Stimulated activated CD8-positive, alpha-beta memory T cell treated with anti-CD3 and anti-CD28 coated beads, Interleukin-7, amount 100 ng/mL, for 1 hour (primary cell): ENCODE data around the gene POLR1G.

ENCODE experiments used
- DNase-seq, 2 donors: peaks; one replicate each; pipeline ENCODE4 v3.0.0-alpha.2; 2020; ENCODE audit warnings: low read depth in 2 of 2

Gene POLR1G, protein sequence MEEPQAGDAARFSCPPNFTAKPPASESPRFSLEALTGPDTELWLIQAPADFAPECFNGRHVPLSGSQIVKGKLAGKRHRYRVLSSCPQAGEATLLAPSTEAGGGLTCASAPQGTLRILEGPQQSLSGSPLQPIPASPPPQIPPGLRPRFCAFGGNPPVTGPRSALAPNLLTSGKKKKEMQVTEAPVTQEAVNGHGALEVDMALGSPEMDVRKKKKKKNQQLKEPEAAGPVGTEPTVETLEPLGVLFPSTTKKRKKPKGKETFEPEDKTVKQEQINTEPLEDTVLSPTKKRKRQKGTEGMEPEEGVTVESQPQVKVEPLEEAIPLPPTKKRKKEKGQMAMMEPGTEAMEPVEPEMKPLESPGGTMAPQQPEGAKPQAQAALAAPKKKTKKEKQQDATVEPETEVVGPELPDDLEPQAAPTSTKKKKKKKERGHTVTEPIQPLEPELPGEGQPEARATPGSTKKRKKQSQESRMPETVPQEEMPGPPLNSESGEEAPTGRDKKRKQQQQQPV

DNA sequence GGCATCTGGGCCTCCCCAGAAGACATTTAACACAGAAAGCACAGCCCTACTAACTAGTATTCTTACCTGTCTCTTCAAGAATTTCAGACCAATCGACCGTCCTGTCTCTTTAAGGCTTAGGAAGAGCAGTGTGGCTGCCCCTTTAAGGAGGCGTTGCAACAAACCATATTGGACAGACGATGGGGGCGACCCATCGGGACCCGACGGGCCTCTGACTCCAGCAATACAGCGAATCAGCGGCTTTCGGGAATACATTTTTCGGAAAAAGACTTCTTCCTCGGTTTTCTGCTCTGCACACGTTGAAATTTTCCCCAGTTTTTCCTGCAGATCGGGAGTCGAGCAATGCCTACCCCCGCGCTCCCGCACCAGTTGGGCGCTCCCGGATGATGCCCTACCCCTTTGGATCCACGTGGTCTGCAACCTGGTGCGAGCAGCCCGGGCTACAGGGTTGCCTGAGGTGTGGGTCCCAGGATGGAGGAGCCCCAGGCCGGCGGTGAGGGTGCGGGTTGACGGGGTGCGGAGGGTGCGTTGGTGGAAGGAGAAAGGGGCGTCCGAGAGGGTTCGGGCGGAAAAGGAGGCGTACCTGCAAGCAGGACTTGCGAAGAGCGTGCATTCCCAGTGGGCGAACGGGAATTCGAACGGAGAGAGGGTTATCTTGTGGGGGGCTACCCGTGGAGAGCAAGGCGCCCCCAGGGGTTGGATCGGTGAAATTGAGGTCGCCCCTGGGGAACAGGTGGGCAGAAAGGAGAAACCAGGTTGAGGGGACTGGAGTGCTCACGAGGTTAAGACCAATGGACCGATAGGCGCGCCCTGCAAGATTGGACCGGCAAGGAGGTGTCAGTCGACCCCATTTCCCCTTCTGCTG, at the start of gene POLR1G:
TSS of gene POLR1G (plus strand) at position 419 of the 865 bp plus-strand sequence. CDS start at position 472, 53 bp downstream.
- peak; percentile 45 to 46 for DNase-seq

DNA sequence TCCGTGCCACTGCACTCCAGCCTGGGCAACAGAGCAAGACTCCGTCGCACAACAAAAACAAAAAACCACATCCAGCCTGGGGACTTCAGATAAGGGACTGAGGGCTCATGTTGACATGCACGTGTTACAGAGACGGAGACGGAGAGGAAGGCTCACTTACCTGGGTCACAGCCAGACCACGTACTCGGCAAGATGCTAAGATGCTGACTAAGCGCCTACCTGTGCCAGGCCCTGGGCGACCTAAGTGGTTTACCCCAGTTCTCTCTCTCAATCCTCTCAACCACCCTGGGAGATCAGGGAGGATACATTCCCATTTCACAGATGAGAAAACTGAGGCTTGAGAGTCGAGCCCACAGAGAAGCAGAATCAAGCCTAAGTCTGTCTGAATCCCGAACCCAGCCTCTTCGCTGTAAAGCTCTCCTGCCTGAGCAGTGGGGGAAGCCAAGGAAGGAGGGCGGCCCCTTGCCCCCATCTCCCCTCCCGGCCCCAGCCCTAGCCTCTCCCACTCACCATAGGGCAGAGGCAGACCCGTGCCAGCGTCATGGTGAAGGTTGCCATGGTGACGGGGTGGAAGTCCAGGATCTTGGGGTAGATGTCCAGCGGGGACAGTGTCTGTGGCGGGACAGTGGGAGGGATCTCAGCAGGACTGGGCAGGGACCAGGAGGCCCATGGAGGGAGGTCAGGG, 49.5 kb upstream of the POLR1G start:
- DNase-seq, result no peak

DNA sequence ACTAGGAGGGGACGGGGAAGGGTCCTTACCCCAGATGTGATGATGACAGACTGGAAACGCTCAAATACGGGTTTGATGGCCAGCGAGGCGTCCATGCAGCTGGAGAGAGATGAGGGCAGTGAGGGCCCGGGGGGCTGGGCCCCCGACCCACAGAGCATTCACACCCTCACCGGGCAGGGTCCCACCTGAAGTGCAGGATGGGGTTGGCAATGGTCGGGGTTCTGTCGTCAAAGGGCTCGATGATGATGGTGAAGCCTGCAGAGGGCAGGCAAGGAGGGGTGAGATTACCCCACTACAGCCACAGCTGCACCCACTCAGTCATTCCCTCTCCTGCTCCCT, 49.0 kb upstream of the POLR1G start:
- no peak for DNase-seq

DNA sequence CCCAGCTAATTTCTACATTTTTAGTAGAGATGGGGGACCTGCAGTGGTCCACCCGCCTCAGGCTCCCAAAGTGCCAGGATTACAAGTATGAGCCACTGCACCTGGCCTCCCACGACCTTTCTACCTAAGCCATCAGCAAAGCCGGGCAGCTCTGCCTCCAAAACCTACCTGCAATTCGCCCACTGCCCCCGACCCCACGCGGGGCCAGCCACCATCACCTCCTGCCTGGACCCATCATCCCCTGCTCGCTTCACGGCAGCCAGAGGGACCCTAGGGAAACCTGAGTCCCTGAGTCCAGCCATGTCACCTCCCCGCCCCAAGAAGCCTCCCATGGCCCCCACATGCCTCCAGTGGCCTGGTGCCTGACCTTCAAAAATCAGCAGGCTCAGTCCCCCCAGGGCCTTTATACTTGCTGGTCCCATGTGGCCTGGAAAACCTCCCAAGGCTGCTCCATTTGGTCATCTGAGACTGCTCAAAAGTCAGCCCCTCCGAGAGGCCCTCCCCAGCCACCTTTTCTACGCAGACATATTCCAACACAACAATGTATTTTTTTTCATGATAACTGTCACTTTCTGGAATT, 48.1 kb upstream of the POLR1G start:
- no peak for DNase-seq

DNA sequence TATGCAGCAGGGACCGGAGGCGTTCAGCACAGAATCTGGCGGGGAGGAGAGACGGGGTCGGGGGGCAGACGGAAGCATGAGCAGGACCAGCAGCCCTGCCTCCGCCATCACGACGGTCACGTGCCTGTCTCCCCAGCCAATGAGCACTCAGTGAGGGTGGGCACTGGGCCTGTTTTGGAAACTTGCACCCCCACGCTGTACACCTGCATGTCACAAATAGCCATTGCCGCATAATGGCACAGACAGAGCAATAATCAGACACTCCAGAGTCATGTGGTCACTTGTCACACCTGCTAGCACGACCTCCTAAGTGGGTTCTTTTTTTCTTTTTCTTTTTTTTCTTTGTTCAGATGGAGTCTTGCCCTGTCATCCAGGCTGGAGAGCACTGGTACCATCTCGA, 44.8 kb upstream of the POLR1G start:
- DNase-seq, result no peak

DNA sequence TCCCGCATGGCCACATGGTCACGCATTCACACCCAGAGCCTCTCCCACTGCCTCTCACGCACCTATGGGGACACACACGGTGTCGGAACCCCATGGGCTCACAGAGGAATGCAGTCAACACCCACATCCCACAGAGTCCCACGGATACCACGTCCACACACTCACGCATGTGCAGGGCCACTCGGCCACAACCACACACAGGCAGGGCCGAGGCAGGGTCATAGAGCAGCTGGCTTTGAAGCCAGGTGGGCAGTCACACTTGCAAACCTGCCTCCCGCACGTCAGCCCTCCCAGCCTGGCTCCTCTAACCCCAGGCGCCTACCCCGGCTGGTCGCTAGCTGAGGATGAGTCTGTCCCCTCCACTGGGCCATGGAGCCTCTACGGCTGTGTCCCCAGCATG, 44.2 kb upstream of the POLR1G start:
- no peak for DNase-seq

DNA sequence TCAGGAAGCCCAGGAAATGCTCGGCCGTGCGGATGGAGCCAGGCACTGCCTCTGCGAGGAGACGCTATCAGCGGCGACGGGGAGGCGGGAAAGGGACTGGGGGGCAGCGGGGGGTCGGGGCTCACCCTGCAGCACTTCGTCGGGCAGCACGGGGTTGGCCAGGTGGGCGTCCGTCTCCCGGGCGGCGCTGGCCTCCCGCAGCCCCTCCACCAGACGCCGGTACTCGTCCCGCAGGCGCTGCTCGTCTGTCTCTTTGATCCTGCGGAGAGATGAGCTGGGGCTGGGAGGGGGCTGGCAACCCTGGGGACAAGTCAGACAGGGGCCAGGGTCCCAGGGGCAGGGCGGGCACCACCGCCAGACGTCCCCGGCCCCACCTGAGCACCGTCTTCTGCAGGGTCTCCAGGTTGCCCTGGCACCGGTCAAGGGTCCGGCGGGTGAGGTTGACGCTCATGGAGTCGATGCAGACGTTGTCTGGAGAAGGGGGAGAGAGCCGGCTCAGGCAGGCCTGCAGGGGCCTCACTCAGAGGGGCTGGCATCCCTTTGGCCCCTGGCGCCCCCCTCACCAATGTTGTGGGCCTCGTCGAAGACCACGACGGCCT, 42.5 kb upstream of the POLR1G start:
- DNase-seq, result no peak

DNA sequence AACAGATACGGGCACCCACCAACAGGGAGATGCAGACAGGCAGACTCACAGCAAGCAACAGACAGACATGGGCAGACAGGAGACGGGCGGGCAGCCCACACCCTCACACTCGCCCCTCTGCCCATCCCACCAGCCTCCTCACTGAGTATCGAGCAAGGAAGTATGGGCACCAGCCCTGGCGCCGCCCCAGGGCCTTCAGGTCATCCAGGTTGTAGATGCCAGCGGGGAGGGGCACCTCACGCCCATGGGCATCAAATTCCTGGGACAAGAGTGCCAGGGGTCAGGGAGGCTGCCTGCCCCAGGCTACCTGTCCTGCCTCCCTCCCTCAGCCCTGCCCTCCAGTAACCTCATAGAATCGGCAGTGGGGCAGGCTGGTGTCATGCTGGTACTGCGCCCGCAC, 41.7 kb upstream of the POLR1G start:
- no peak for DNase-seq

DNA sequence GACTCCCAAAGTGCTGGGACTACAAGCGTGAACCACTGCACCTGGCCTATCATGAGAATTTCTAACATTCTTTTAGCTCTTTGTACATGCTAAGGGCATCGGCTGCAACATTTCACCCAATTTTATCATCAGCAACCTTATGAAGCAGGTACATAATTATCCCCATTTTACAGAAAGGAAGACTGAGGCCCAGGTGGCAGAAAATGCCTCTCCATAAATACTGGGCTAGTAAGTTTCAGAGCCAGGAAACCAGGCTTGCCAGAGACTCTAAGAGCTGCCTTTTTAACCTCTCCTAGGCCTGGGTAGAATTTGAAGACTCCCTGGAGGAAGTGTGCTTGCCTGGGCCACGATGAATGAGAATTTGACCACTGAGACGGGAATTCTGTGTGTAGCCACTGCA, 38.3 kb upstream of the POLR1G start:
- no peak for DNase-seq

DNA sequence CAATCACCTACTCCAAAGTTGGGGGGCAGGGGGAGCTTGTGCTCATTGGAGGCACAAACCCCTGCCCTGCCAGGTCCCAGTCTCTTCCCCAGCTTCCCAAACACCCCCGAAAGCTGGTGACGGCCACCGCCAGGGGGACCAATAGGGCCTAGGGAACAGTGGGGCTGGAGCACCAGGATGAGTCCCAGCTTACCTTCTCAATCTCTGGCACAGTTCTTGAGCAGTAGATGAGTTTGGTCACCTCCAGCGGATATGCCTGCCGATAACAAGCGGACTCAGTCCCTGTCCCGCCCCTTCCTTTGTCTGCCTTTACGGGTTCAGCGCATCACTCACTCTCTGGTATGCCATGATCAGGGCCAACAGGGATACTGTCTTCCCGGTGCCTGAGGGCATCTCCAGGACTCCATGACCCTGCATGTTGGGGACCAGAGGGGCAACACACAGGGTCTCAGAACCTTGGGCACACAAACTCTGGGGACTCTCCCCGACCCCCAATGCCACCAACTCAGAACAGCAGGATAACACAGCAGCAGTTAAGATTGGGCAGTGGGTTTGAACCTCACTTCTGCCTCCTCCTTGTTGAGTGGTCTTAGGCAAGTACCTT, 37.6 kb upstream of the POLR1G start:
- DNase-seq, result no peak

DNA sequence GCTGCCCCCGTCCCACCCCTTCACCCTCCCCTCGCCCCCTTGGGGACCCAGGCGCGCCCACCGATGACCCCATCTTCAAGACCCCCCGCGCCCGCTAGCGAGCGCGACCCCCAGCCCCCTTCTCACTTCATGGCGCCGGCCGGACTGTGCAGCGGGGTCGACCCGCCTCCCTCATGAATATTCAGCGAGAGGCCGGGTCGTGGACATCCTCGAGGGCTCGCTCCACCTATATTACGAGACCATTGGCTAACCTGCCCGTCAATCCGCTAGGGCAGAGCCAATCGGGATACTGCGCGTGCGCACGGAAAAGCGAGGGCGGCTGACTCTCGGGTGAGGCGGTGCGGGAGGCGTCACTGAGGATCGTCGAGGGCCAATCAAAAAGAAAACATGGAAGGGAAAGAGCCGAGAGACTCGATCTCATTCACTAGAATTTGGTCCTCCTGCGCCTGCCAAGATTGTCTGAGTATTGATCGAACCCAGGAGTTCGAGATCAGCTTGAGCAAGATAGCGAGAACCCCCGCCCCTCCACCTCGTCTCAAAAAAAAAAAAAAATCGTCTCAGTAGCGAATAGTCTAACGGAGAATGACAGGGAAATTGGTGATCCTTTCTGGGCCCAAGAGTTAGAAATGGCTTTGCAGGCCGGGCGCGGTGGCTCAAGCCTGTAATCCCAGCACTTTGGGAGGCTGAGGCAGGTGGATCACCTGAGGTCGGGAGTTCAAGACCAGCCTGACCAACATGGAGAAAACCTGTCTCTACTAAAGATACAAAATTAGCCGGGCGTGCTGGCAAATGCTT, 35.8 kb upstream of the POLR1G start, which contains the start of gene ERCC2:
TSS of gene ERCC2 (minus strand) at position 164 of the 795 bp plus-strand sequence. CDS start at position 131, 33 bp downstream.
- DNase-seq, result peak; percentile 99

DNA sequence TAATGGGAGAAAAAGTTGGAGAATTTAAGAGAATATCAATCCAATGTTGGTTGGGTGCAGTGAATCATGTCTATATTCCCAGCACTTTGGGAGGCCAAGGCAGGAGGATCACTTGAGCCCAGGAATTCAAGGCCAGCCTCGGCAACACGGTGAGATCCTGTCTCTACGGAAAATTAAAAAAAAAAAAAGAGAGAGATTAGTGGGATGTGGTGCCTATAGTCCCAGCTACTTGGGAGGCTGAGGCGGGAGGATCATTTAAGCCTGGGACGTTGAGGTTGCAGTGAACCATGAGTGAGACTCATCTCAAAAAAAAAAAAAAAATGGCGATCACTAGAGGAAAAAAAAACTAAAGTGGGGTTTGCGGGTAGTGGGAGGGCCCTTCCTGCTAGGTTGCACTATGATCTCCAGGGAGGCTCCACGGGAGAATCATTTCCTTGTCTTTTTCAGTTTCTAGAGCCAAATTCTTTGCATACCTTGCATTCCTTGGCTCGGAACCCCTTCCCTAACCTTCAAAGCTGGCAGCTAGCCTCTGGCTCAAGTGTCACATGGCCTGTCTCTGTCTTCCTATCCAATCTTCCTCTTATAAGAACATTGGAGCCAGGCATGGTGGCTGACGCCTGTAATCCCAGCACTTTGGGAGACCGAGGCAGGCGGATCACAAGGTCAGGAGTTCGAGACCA, 30.3 kb upstream of the POLR1G start:
- no peak for DNase-seq

DNA sequence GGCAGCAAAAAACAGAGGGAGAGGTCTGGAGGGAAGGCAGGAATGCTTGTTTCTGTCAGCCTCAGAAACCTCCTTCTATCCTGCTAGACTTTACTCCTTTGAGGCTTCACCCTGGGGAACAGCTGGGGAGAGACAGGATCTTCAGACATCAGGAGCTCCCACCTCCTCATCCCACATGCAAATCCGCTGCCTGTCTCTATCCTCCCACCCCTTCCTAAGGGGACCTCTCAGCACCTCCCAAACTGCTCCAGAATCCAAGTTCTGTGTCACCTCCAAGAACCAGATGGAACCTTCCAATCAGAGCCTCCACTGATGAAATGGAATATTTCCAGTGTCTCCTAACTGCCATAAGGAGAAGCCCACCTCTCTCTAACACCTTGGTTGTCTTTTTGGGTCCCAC, 26.3 kb upstream of the POLR1G start:
- DNase-seq, result no peak

DNA sequence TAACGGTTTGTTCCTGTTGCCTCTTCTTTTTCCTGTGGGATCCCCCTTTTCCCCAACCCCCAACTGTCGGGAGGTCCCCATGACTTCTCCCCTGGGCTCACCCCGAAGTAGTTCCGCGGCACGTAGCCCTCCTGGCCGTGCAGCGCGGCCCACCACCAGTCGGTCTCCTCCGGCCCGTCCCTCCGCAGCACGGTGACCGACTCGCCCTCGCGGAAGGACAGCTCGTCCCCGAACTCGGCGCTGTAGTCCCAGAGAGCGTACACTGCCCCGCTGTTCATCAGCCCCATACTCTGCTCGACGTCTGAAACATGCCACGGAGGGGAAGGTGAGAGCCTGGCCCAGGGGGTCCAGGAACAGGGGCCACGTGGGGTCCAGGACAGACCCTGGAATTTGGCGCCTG, 24.0 kb upstream of the POLR1G start:
- no peak for DNase-seq

DNA sequence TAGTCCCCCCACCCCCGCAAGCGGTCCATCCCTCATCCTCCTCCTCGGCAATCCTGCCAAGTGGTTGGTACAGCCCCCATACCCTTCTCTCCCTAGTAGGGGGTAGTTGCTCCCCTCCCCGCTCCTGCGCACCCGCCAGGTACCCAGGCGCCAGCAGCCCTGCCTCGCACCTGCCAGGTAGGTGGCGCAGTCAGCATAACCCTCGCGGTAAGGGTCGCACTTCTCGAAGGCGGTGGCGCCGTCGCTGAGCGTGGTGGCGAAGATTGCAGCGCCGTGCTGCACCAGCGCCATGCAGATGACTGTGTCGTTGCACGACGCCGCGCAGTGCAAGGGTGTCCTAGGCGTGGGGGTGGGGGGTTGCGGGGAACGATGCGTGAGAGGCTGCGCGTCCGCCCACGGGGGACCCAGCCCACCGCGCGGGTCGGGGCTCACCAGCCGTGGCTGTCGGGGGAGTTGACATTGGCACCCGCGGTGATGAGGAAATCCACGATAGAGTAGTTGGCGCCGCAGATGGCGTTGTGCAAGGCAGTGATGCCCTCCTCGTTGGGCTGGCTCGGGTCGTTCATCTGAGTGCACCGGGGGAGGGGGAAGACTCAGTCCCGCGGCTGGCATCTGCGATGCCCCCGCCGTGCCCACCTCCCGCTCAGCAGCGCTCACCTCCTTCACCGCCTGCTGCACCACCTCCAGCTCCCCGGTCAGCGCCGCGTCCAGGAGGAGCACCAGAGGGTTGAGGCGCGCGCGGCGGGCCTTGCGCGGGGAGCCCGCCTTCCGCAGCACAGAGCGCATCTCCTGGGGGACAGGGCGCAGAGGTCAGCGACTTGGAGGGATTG, 20.8 kb upstream of the POLR1G start:
- DNase-seq, result no peak

DNA sequence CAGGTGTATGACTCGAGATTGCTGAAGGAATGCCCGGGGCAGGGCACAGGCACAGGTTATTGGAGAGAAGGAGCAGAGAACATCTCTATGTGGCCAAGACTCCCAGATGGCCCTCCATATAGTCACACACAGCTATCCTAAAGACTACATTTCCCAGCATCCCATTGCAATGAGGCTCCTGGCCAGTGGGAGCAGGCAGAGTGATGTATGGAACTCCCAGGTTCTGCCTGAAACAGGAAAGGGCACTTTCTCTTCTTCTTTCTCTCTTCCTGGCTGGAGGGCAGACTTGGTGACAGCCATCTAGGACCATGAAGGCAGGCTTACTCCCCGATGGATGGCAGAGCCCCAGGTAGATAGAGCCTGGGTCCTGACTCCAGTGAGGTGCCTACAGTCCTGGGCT, 15.1 kb upstream of the POLR1G start:
- no peak for DNase-seq

DNA sequence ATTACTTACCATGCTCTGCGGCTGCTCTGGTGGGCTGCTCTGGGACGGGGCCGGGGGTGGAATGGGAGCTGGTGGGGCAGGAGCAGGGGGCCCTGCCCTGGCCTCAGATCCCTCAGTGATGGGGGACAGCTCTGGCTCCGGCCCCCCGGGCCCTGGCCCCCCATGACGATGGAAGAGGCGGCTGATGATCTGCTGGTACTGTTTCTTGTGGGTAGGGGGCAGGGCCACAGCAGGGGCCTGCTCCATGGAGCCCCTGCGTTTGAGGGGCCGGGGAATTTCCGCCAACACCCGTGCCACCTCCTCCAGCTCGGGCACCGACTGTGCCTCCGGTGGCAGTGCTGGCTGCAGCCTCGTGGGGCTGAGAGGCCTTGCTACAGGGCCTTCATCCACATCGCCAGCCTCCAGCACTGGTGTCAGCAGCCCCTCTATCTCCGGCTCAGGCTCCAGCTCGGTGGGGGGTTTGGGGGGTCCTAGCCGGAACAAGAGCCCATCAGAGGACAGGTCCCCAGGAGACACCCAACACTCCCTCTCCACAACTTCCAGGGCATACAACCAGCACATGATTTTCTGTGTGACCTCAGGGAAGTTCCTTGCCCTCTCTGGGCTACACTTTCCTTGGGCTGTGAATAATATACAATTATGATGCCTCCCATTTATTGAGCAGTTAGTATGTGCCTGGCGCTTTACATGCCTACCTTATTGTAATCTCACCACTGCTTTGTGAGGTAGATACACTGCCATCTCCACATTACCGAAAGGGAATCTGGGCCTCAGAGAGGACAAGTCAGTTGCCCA, 14.4 kb upstream of the POLR1G start:
- no peak for DNase-seq
